Ramos (cell line): ENCODE data around the gene MARF1.
"Not testable (repeated sequence)": the region's sequence is repeated elsewhere in the genome, so short reads cannot be mapped to it uniquely, and the experiment has no call there.

Source experiments
- in situ Hi-C: fragments of 300-500 bp; cut with MboI; formaldehyde crosslinking; loops from one replicate; pipeline ENCODE4 v1.14.3; 2022; ENCODE audit warnings: low sequenced_read_pairs; ENCODE audit not compliant: unreplicated experiment

Gene MARF1

GRCh38 chr16:15574614-15574948 lies 68.4 kb downstream of the MARF1 start:
- in situ Hi-C loops: no loop called here

GRCh38 chr16:15573896-15574613 lies 68.9 kb downstream of the MARF1 start:
- in situ Hi-C loops: not testable (repeated sequence)

- in situ Hi-C loops: no loop called here
These were observed 69.6 kb downstream of the MARF1 start for GRCh38 chr16:15573274-15573895.

DNA sequence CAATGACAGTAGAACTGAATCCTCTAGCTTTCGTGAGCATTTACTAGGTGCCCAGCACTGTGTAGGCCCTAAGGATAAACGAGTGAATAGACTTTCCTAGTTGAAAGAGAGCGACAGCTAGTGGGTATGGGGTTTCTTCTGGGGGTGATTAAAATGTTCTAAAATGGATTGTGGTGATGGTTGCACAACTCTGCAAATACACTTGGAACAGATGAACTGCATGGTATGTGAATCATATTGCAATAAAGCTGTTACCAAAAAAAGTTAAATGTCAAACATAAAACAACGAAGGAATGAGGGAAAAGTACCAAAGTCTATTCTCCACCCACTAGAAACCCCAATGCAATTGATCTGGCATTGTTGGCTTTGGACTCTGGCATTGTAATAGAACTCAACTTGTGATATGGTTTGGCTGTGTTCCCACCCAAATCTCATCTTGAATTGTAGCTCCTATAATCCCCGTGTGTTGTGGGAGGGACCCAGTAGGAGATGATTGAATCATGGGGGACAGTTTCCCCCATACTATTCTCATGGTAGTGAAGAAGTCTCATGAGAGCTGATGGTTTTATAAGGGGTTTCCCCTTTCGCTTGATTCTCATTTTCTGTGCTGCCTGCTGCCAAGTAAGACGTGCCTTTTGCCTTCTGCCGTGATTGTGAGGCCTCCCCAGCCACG lies 70.5 kb downstream of the MARF1 start:
- in situ Hi-C loops: no loop called here

DNA sequence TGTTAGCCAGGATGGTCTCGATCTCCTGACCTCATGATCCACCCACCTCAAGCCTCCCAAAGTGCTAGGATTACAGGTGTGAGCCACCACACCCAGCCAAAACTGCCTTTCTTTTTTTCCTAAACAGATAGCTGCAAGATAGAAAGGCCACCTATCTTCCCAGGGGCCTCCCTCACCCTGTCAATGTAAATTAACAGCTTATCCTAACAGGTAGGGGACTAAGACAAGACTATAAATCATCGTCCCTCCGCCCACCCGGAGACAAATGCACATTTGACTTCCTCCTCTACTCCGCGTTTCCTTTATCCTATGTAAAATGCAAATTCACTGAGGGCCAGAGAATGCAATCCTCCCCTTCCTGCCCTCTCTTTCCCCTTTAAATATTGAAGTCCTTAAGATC lies 71.4 kb downstream of the MARF1 start:
- in situ Hi-C loops: no loop called here

DNA sequence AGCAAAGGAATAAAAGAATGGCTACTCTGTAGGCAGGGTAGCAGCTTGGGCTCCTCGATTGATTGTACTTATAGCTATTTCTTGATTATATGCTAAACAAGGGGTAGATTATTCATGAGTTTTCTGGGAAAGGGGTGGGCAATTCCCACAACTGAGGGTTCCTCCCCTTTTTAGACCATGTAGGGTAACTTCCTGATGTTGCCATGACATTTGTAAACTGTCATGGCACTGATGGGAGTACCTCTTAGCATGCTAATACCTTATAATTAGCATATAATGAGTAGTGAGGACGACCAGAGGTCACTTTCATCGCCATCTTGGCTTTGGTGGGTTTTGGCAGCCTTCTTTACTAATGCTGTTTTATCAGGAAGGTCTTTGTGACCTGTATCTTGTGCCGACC lies 72.3 kb downstream of the MARF1 start:
- in situ Hi-C loops: not testable (repeated sequence)

DNA sequence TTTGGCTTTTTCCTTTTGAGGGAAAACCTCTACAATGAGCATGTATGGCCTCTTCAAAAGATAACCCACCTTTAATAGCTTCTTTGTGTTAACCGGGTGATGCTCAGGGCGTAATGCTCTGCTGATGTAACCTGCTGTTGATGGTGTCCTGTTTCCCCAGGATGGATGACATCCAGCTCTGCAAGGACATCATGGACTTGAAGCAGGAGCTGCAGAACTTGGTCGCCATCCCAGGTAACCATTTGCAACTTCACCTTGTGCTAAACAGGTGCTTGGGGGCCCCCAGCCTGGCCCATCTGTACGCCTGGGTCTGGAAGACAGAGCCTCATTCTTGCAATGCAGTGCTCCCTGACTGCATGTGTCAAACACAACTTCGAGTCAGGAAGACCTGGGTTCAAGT lies 75.1 kb downstream of the MARF1 start:
- in situ Hi-C loops: no loop called here

DNA sequence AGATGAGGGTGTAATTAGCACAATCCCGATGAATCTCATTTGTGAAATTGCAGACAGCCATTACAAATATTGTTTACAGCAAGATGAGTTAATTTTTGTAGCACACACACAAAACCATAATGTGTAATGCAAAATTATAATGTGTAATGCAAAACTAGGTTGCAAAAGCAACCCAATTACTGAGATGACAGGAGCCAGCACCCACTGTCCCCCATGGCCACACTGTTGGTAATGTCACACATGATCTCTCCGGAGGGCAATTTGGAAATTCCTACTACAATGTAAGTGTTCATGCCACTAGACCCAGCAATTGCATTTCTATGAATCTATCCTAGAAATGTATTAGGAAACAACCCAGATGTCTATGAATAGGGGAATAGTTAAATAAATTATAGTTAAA lies 76.9 kb downstream of the MARF1 start:
- in situ Hi-C loops: no loop called here

DNA sequence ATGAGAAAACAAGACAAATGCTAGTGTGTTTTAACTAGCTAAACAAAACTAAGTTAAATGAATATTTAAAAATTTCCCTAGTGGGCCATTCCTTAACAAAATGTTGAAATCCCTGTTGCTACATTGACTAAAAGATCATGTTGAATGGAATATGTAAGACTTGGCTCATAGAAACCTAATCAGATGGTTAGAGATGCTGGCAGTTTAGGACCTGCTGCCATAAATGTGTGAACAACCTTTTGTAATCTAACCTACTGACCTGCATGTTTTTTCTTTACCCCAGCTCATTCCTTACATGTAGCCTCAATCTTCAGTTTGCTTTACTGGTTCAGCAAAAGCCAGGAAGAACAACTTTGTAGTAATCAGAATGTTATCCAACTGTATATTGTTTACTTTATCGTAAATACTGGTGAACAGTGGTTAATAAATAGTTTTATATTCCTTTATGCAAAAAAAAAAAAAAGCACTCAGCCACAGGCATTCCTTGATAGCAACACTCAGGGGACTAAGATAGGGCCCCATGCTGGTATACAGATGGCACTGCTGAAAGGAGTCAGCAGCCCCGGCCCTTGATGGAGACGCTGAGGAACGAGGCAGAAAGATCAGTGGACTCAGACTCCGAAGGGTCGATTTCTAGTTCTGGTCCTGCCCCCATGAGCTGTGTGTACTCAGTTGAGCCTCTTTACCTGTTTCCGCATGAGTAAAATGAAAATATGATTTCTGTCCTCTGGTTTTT lies 78.2 kb downstream of the MARF1 start:
- in situ Hi-C loops: no loop called here

DNA sequence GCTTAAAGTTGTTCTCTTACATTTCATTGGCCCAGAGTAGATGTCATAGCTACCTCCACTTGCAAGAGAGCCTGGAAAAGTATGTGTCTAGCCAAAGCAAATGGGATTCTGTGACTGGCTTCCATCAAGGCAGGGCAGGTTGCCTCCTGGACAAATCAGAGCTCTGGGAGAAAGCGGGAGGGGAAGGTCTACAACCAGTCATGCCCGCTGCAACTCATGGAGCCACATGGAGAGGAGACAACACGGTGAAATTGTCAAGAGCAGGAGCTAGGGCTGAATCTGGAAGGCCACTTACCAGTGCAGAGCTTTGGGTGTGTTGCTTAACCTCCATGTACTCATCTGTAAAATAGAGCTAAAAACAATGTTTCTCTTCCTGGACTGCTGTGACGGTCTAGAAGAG lies 83.8 kb downstream of the MARF1 start:
- in situ Hi-C loops: no loop called here

- in situ Hi-C loops: no loop called here
These were observed 85.7 kb downstream of the MARF1 start for GRCh38 chr16:15557258-15557657.

DNA sequence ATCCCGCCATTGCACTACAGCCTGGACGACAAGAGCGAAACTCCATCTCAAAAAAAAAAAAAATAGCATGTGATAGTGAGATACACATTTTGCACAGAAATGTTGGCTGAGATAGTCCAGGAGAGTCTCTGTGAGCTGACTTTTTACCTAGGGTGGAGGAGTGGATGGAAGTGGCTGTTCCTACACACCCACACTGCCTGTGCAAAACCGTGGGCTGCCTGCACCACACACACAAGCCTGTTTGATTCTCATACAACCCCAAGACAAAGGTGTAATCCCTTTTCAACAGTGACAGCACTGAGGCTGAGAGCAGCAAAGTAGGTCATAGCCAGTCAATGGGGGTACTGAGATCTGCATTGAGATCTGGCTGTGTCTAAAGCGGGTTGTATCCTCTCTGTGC lies 86.8 kb downstream of the MARF1 start:
- in situ Hi-C loops: no loop called here

- in situ Hi-C loops: no loop called here
These were observed 89.5 kb downstream of the MARF1 start for GRCh38 chr16:15553313-15554088.

DNA sequence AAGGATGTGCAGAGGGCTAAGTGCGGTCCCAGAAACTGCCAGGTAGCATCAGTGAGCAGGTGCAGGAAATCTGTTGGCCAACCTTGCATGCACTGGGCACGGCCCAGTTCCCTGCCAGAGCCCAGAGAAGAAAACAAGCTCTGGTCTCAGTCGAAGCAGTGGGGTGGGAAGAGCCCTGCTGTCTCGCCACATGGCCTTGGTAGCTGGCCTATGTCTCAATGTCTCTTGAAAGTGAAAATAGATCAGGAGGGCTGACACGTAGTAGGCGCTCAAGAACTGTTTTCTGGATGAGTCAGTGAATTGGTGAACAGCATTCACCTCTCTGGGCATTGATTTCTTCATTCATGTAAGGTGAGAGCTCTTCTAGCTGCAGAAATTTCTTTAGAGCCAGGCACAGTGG lies 90.4 kb downstream of the MARF1 start:
- in situ Hi-C loops: no loop called here

DNA sequence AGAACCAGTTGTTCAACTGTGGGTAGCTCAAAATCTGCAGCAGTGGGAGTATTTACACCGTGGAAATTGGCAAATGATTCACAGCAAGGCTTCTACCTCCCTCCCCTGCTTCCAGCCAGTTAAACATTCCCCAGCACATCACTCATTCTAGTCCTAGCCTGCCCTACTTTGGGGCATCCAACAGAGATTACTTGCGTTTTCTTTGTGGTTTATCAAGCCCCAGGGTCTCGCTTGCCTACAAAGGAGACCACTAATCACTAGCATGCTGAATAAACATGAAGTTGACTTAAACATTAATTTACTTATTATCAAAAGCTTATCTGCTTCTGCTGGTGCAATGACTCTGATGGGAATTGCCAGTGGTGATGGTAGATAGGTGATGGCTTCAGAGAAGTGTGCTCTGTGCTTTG lies 94.5 kb downstream of the MARF1 start:
- in situ Hi-C loops: no loop called here

GRCh38 chr16:15547768-15548096 lies 95.2 kb downstream of the MARF1 start:
- in situ Hi-C loops: no loop called here

GRCh38 chr16:15547072-15547767 lies 95.7 kb downstream of the MARF1 start:
- in situ Hi-C loops: not testable (repeated sequence)

GRCh38 chr16:15545544-15545943 lies 97.4 kb downstream of the MARF1 start:
- in situ Hi-C loops: no loop called here

GRCh38 chr16:15544405-15544804 lies 98.5 kb downstream of the MARF1 start:
- in situ Hi-C loops: no loop called here
